Left forelimb (tissue), 1 donor: Measurements from ENCODE around the gene KIR3DL2.
"Not testable (repeated sequence)": the region's sequence is repeated elsewhere in the genome, so short reads cannot be mapped to it uniquely, and the experiment has no call there.

Experiments used
- DNase-seq: peaks from one replicate; pipeline ENCODE4 v3.0.0-alpha.2; 2018; ENCODE audit warnings: low spot score

The KIR3DL2 gene

GRCh38 chr19:54871696-54872095 lies 21.5 kb downstream of the KIR3DL2 start:
- no peak for DNase-seq

- no peak for DNase-seq
These were observed 23.7 kb downstream of the KIR3DL2 start, which contains the start of gene FCAR for GRCh38 chr19:54873990-54874389. Gene FCAR (plus strand): TSS chr19:54874235. CDS start chr19:54874290, 55 bp downstream.

DNA sequence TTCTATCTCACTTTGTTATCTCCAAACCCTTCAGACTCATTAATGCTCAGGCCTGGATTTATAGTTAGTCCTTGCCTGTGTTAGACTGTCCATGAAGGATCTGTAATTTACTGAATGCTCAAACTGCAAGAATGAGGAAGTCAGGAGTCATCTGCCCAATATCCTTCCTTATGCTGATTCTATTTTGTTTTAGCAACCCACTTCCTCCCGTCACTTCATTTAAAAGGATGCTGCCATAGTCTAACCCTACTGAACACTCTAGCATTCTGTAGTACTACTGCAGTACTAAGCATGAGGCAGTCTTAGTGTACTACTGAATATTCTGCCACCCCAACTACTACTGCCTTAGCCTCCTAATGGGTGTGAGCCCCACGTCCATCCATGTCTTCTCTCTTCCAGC lies 25.3 kb downstream of the KIR3DL2 start:
- no peak for DNase-seq

DNA sequence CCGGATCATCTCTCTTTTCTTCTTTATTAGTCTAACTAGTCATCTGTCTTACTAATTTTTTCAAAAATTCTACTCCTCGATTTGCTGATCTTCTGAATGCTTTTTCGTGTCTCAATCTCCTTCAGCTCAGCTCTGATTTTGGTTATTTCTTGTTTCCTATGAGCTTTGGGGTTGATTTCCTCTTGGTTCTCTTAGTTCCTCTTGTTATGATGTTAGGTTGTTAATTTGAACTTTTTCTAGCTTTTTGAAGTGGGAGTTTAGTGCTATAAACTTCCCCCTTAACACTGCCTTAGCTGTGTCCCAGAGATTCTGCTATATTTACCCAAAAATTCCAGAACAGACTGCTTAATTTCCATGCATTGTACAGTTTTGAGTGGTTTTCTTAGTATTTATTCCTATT lies 27.2 kb downstream of the KIR3DL2 start:
- no peak for DNase-seq

- DNase-seq: no peak
These were observed 31.6 kb downstream of the KIR3DL2 start for GRCh38 chr19:54881884-54882283.

GRCh38 chr19:54882758-54883157 lies 32.5 kb downstream of the KIR3DL2 start:
- no peak for DNase-seq

GRCh38 chr19:54883228-54883627 lies 33.0 kb downstream of the KIR3DL2 start:
- DNase-seq: no peak

DNA sequence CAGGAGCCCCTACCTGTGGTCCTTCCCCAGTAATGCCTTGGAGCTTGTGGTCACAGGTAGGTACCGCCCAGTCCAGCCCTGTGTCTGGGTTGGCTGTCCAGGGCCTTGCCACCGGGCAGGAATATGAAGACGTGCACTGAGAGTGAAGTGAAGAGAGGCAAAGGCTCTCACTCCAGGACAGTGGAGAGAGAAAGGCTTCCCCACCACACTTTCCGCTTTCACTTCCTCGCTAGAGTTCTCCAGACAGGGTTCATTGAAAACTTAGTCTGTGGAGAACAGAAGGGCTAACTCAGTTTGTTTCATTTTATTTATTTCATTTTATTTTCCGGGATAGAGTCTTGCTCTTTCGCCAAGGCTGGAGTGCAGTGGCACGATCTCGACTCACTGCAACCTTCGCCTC lies 38.0 kb downstream of the KIR3DL2 start:
- DNase-seq: no peak

- DNase-seq: no peak
These were observed 39.3 kb downstream of the KIR3DL2 start for GRCh38 chr19:54889566-54889965.

GRCh38 chr19:54893406-54893805 lies 43.2 kb downstream of the KIR3DL2 start:
- no peak for DNase-seq

DNA sequence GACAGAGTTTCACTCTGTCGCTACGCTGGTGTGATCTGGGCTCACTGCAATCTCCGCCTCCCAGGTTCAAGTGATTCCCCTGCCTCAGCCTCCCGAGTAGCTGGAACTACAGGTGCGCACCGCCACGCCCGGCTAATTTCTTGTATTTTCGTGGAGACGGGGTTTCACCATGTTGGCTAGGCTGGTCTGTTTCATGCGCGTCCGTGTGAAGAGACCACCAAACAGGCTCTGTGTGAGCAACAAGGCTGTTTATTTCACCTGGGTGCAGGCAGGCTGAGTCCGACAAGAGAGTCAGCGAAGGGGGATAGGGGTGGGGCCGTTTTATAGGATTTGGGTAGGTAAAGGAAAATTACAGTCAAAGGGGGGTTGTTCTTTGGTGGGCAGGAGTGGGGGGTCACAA lies 43.9 kb downstream of the KIR3DL2 start:
- not testable (repeated sequence) for DNase-seq

DNA sequence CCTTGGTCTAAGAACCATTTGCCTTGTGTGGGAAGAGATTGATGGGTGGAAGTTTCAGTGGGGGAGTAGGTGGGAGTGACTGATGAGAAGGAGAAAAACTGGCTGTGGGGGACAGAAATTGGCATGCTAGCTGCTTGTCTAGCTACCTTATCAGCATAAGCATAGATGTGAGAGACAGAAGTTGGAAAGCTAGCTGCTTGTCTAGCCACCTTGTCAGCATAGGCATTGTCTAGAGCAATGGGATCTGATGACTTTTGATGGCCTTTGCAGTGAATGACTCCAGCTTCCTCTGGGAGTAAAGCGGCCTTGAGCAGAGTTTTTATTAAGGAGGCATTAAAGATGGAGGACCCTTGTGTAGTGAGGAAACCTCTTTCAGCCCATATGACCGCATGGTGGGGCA lies 45.8 kb downstream of the KIR3DL2 start:
- no peak for DNase-seq

DNA sequence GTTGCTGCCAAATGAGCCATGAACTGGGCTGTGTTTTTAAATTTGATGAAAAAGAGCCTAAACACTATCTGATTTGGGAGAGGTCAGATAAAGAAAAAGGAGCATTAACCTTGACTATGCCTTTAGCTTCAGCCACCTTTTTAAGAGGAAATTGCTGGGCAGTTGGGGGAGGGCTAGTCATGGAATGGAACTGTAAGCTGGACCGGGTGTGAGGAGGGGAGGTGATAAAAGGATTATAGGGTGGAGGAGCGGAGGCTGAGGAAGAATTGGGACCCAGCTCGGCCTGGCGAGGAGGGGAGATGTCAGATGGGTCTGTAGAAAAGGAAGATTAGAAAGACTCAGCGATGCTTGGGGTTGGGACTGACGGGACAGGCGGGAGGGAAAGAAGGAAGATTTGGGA lies 48.4 kb downstream of the KIR3DL2 start:
- DNase-seq: peak; percentile 5

- DNase-seq: peak; percentile 5
These were observed 49.4 kb downstream of the KIR3DL2 start for GRCh38 chr19:54899646-54900045.

GRCh38 chr19:54901153-54901552 lies 50.9 kb downstream of the KIR3DL2 start:
- peak; percentile 28 for DNase-seq

DNA sequence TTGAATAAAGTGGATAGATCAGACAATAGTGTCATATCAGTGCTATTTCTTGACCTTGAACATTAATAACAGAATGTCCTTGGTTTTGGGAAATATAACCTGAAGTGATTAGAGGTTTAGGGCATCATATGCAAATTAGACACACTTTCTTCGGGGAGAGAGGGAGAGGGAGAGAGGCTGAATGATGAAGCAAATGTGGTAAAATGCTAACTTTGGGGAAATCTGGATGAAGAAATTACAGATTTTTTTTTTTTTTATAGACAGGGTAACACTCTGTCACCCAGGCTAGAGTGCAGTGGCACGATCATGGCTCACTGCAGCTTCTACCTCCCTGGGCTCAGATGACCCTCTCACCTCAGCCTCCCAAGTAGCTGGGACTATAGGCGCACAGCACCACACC lies 51.8 kb downstream of the KIR3DL2 start:
- no peak for DNase-seq

DNA sequence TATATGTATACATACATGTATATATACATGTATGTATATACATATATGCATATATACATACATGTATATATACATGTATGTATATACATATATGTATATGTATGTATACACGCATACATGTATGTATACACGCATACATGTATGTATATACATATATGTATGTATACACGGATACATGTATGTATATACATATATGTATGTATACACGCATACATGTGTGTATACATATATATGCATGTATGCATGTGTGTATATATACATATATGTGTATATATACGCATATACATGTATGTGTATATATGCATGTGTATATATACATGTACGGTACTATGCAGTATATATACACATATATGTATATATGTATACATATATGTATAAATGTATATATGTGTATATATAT lies 53.1 kb downstream of the KIR3DL2 start:
- DNase-seq: no peak

GRCh38 chr19:54904261-54904660 lies 54.0 kb downstream of the KIR3DL2 start:
- DNase-seq: not testable (repeated sequence)

DNA sequence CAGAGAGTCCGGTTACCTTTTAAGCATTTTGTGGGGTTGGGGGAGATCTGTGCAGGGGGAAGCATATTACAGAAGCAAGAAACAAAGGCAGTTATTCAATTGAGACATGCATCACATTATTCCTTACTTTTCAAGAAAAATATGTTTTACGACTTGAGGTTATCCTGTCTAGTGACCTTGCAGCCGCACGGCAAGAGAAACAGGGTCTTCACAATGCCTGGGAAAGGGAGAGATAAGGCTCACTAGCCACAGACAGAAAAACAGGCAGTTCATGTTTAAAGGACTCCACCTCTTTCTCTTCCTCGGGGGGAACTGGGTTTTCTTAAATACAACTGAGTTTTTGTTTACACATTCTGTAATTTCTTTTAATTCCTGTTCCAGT lies 55.2 kb downstream of the KIR3DL2 start:
- DNase-seq: no peak

GRCh38 chr19:54905803-54906511 lies 55.7 kb downstream of the KIR3DL2 start, which contains the start of gene NCR1:
Gene NCR1 (plus strand): TSS chr19:54906148. CDS start chr19:54906188, 40 bp downstream.
- no peak for DNase-seq

GRCh38 chr19:54906819-54907218 lies 56.6 kb downstream of the KIR3DL2 start:
- DNase-seq: no peak

- DNase-seq: not testable (repeated sequence)
These were observed 57.7 kb downstream of the KIR3DL2 start for GRCh38 chr19:54907899-54908298.
